ENCODE data around the gene GRPEL1. TPM values are rescaled to one million over a fixed set of nuclear protein-coding genes. Genes with fewer than 3 reads are reported as not detected.

The GRPEL1 gene
- total RNA-seq, 1 donor from 2014 or later: 55.8 TPM

DNA sequence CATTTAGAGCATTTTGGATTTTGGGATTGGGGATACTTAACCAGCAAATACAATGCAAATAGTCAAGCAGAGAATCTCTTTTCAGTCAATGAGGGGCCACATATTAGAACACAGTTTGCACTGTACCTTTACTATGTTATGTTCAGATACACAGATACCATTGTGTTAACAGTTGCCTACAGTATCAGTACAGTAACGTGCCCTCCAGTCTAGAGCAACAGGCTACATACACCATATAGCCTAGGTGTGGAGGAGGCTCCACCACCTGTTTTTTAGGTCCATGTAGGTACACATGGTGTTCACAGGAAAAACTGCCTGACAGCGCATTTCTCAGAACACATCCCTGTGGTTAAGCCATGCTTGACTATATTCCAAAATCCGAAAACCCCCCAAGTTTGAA lies 9.1 kb downstream of the GRPEL1 start:
- Histone ChIP-seq H3K4me2 (ENCODE audit: low read length) (no peak overlapping the region), H2AFZ (ENCODE audit: low read depth, low read length) (no peak overlapping the region), H3K9me3 (ENCODE audit: insufficient read depth, low read depth, low read length) (no peaks in the 10 kb centered on the region), H3K27ac (ENCODE audit: low read depth, low read length) (no peak overlapping the region), H3K4me1 (ENCODE audit: insufficient read depth, low read length) (peaks cover 2% of the 10 kb centered on the region), H3K27me3 (ENCODE audit: insufficient read depth, low read length) (no peaks in the 10 kb centered on the region), H3K9ac (ENCODE audit: low read length) (no peak overlapping the region), H3K4me3 (ENCODE audit: insufficient read depth, low read depth, low read length) (no peak overlapping the region), H3K36me3 (ENCODE audit: insufficient read depth, low read length) (peaks cover 45% of the 10 kb centered on the region), H4K20me1 (ENCODE audit: insufficient read depth, low read length) (peaks cover 60% of the 10 kb centered on the region), H3K79me2 (ENCODE audit: insufficient read depth, low read length) (peaks cover 13% of the 10 kb centered on the region)
- DNase-seq (ENCODE audit: low read depth) (no peak), FAIRE-seq (no peak)
- Mint-ChIP-seq H3K9me3 (ENCODE audit: unreplicated experiment) (no peaks in the 10 kb centered on the region), H3K4me1 (ENCODE audit: low read depth, unreplicated experiment) (peaks cover 6% of the 10 kb centered on the region), H3K27ac (ENCODE audit: unreplicated experiment) (no peak overlapping the region), H3K27me3 (ENCODE audit: low read depth, unreplicated experiment) (no peaks in the 10 kb centered on the region), H3K4me3 (ENCODE audit: unreplicated experiment) (no peak overlapping the region), H3K36me3 (ENCODE audit: low read depth, unreplicated experiment) (peaks cover 17% of the 10 kb centered on the region)
- no peak for TF ChIP-seq CTCF (IDR thresholded peaks at IDR 0.05; ENCODE audit: insufficient read depth, low read depth, low read length)
- TF ChIP-seq EZH2 (IDR thresholded peaks at IDR 0.05; ENCODE audit: insufficient read depth, low read length): no peak

DNA sequence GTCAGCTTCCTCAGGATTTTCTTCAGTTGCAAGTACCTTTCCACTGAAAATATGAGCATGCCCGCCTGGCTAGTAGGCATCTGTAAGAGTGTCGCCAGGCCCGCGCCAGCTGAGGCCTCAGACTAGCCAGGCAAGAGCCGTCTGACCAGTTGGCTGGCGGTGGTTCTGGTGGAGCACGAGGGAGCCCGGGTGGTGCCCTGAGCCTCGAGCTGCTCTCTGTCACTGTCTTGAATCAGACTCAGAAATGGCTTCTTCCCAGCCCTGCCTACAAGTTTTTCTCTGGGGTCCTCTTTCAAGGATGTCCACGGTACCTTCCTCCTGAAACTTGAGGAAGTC lies 11.9 kb downstream of the GRPEL1 start:
- no peak overlapping the region for H3K27ac ChIP-seq (ENCODE audit: low read depth, low read length)
- H3K4me2 ChIP-seq (ENCODE audit: low read length): no peak overlapping the region
- no peak overlapping the region for H2AFZ ChIP-seq (ENCODE audit: low read depth, low read length)
- no peak for FAIRE-seq
- Mint-ChIP-seq H3K9me3 (ENCODE audit: unreplicated experiment) (no peaks in the 10 kb centered on the region), H3K27ac (ENCODE audit: unreplicated experiment) (no peak overlapping the region), H3K4me3 (ENCODE audit: unreplicated experiment) (no peak overlapping the region), H3K27me3 (ENCODE audit: low read depth, unreplicated experiment) (no peaks in the 10 kb centered on the region), H3K4me1 (ENCODE audit: low read depth, unreplicated experiment) (peaks cover 11% of the 10 kb centered on the region), H3K36me3 (ENCODE audit: low read depth, unreplicated experiment) (peaks cover 9% of the 10 kb centered on the region)
- H4K20me1 ChIP-seq (ENCODE audit: insufficient read depth, low read length): peaks cover 61% of the 10 kb centered on the region
- H3K9me3 ChIP-seq (ENCODE audit: insufficient read depth, low read depth, low read length): no peaks in the 10 kb centered on the region
- TF ChIP-seq EZH2 (IDR thresholded peaks at IDR 0.05; ENCODE audit: insufficient read depth, low read length): no peak
- no peak for TF ChIP-seq CTCF (IDR thresholded peaks at IDR 0.05; ENCODE audit: insufficient read depth, low read depth, low read length)
- H3K9ac ChIP-seq (ENCODE audit: low read length): no peak overlapping the region
- H3K4me3 ChIP-seq (ENCODE audit: insufficient read depth, low read depth, low read length): no peak overlapping the region
- peaks cover 2% of the 10 kb centered on the region for H3K4me1 ChIP-seq (ENCODE audit: insufficient read depth, low read length)
- no peaks in the 10 kb centered on the region for H3K27me3 ChIP-seq (ENCODE audit: insufficient read depth, low read length)
- DNase-seq (ENCODE audit: low read depth): no peak
- peaks cover 38% of the 10 kb centered on the region for H3K79me2 ChIP-seq (ENCODE audit: insufficient read depth, low read length)
- peaks cover 25% of the 10 kb centered on the region for H3K36me3 ChIP-seq (ENCODE audit: insufficient read depth, low read length)

GRCh38 chr4:7055111-7055989 lies 12.5 kb downstream of the GRPEL1 start:
- Histone ChIP-seq H3K27ac (ENCODE audit: low read depth, low read length) (no peak overlapping the region), H3K4me2 (ENCODE audit: low read length) (no peak overlapping the region), H3K4me3 (ENCODE audit: insufficient read depth, low read depth, low read length) (no peak overlapping the region), H4K20me1 (ENCODE audit: insufficient read depth, low read length) (peaks cover 65% of the 10 kb centered on the region), H3K36me3 (ENCODE audit: insufficient read depth, low read length) (peaks cover 19% of the 10 kb centered on the region), H2AFZ (ENCODE audit: low read depth, low read length) (no peak overlapping the region), H3K4me1 (ENCODE audit: insufficient read depth, low read length) (peaks cover 2% of the 10 kb centered on the region), H3K9me3 (ENCODE audit: insufficient read depth, low read depth, low read length) (no peaks in the 10 kb centered on the region), H3K9ac (ENCODE audit: low read length) (no peak overlapping the region), H3K27me3 (ENCODE audit: insufficient read depth, low read length) (no peaks in the 10 kb centered on the region), H3K79me2 (ENCODE audit: insufficient read depth, low read length) (peaks cover 43% of the 10 kb centered on the region)
- Mint-ChIP-seq H3K36me3 (ENCODE audit: low read depth, unreplicated experiment) (peaks cover 9% of the 10 kb centered on the region), H3K27me3 (ENCODE audit: low read depth, unreplicated experiment) (no peaks in the 10 kb centered on the region), H3K9me3 (ENCODE audit: unreplicated experiment) (no peaks in the 10 kb centered on the region), H3K27ac (ENCODE audit: unreplicated experiment) (no peak overlapping the region), H3K4me1 (ENCODE audit: low read depth, unreplicated experiment) (peaks cover 12% of the 10 kb centered on the region), H3K4me3 (ENCODE audit: unreplicated experiment) (no peak overlapping the region)
- no peak for DNase-seq (ENCODE audit: low read depth)
- TF ChIP-seq CTCF (IDR thresholded peaks at IDR 0.05; ENCODE audit: insufficient read depth, low read depth, low read length) (no peak), EZH2 (IDR thresholded peaks at IDR 0.05; ENCODE audit: insufficient read depth, low read length) (no peak)
- FAIRE-seq: no peak
